GM08714 (cell line): ENCODE data around the gene FOXP4.

ENCODE experiments used
- H3K4me3 ChIP-seq: fragments of 200-500 bp; sonication (Bioruptor generic); 2 replicates; pipeline ENCODE4 v1.5.1; 2014; ENCODE audit warnings: mild to moderate bottlenecking, low read length, inconsistent platforms
- ZNF274 ChIP-seq: IDR thresholded peaks from 2 replicates; pipeline ENCODE4 v1.6.1; 2012; ENCODE audit warnings: mild to moderate bottlenecking, low read depth, low read length

FOXP4 gene

GRCh38 chr6:41585605-41586004 lies 39.4 kb downstream of the FOXP4 start:
- no peak overlapping the region for H3K4me3 ChIP-seq

GRCh38 chr6:41586252-41587007 lies 40.2 kb downstream of the FOXP4 start:
- H3K4me3 ChIP-seq: no peak overlapping the region
- TF ChIP-seq ZNF274: no peak

More at GRCh38 chr6:41585605-41586004, 39.4 kb downstream of the FOXP4 start:
- TF ChIP-seq ZNF274: no peak

- TF ChIP-seq ZNF274: no peak
- no peak overlapping the region for H3K4me3 ChIP-seq
These were observed 41.1 kb downstream of the FOXP4 start for GRCh38 chr6:41587131-41587879.

- no peak for TF ChIP-seq ZNF274
- no peak overlapping the region for H3K4me3 ChIP-seq
These were observed 41.9 kb downstream of the FOXP4 start for GRCh38 chr6:41588111-41588510.

GRCh38 chr6:41589223-41589622 lies 43.0 kb downstream of the FOXP4 start:
- no peak overlapping the region for H3K4me3 ChIP-seq
- no peak for TF ChIP-seq ZNF274

GRCh38 chr6:41589636-41590622 lies 43.7 kb downstream of the FOXP4 start:
- TF ChIP-seq ZNF274: no peak
- no peak overlapping the region for H3K4me3 ChIP-seq

GRCh38 chr6:41591122-41591521 lies 44.9 kb downstream of the FOXP4 start:
- no peak for TF ChIP-seq ZNF274

GRCh38 chr6:41591859-41592502 lies 45.8 kb downstream of the FOXP4 start:
- TF ChIP-seq ZNF274: no peak
- H3K4me3 ChIP-seq: no peak overlapping the region

More at GRCh38 chr6:41591122-41591521, 44.9 kb downstream of the FOXP4 start:
- no peak overlapping the region for H3K4me3 ChIP-seq

- TF ChIP-seq ZNF274: no peak
- H3K4me3 ChIP-seq: no peak overlapping the region
These were observed 47.2 kb downstream of the FOXP4 start for GRCh38 chr6:41593406-41593805.

GRCh38 chr6:41593839-41594238 lies 47.7 kb downstream of the FOXP4 start:
- no peak overlapping the region for H3K4me3 ChIP-seq
- TF ChIP-seq ZNF274: no peak

- no peak for TF ChIP-seq ZNF274
- H3K4me3 ChIP-seq: no peak overlapping the region
These were observed 48.1 kb downstream of the FOXP4 start for GRCh38 chr6:41594326-41594725.

- no peak for TF ChIP-seq ZNF274
- H3K4me3 ChIP-seq: no peak overlapping the region
These were observed 48.6 kb downstream of the FOXP4 start for GRCh38 chr6:41594766-41595165.

- TF ChIP-seq ZNF274: no peak
- no peak overlapping the region for H3K4me3 ChIP-seq
These were observed 49.0 kb downstream of the FOXP4 start for GRCh38 chr6:41595166-41595565.
